Bronchial epithelial cell (primary cell): ENCODE measurements around the gene AKAP1. TPM values are rescaled to one million over a fixed set of nuclear protein-coding genes. Genes with fewer than 3 reads are reported as not detected.

Experiments used
- DNase-seq: peaks from one replicate; pipeline ENCODE4 v3.0.0-alpha.2; 2010; ENCODE audit warnings: low read depth
- FAIRE-seq: peaks from 2 replicates; lab custom pipeline; 2011; peaks lifted over from hg19 to GRCh38; lab: Jason Lieb, UNC
- H3K27me3 ChIP-seq: 2 replicates; pipeline ENCODE4 v1.5.1; 2011; ENCODE audit warnings: low read length; ENCODE audit not compliant: control insufficient read depth, insufficient read depth
- H3K36me3 ChIP-seq: 2 replicates; pipeline ENCODE4 v1.5.1; 2011; ENCODE audit warnings: low read length; ENCODE audit not compliant: control insufficient read depth, insufficient read depth
- H3K4me3 ChIP-seq: 2 replicates; pipeline ENCODE4 v1.5.1; 2011; ENCODE audit warnings: mild to moderate bottlenecking, low read depth, low read length, control low read depth
- CTCF ChIP-seq: IDR thresholded peaks from 2 replicates; pipeline ENCODE4 v1.5.1; 2011; ENCODE audit warnings: mild to moderate bottlenecking, moderate library complexity, low read length, control low read depth, inconsistent platforms; ENCODE audit not compliant: insufficient read depth, severe bottlenecking
- total RNA-seq: library from RNA; depleted of rRNA; stranded (reverse); fragments of >200 nt; gene quantifications from 2 replicates; pipeline ENCODE4 v1.2.1, GENCODE V29; 2014

The AKAP1 gene
- total RNA-seq, 1 donor from 2014 or later, result 30.0 TPM

GRCh38 chr17:57077000-57077399, 8.0 kb upstream of the AKAP1 start:
- Histone ChIP-seq H3K36me3 (no peaks in the 10 kb centered on the region), H3K27me3 (no peaks in the 10 kb centered on the region), H3K4me3 (no peak overlapping the region)
- FAIRE-seq (no peak), DNase-seq (no peak)
- no peak for TF ChIP-seq CTCF

GRCh38 chr17:57078274-57078673, 6.8 kb upstream of the AKAP1 start:
- DNase-seq, result no peak
- no peak overlapping the region for H3K4me3 ChIP-seq
- no peak for TF ChIP-seq CTCF
- no peaks in the 10 kb centered on the region for H3K36me3 ChIP-seq
- no peak for FAIRE-seq
- H3K27me3 ChIP-seq, result no peaks in the 10 kb centered on the region

- FAIRE-seq (no peak), DNase-seq (peak; percentile 39)
- TF ChIP-seq CTCF, result no peak
- Histone ChIP-seq H3K36me3 (no peaks in the 10 kb centered on the region), H3K4me3 (no peak overlapping the region), H3K27me3 (no peaks in the 10 kb centered on the region)
Measured at GRCh38 chr17:57080718-57081117, 4.3 kb upstream of the AKAP1 start.

GRCh38 chr17:57082441-57082840, 2.6 kb upstream of the AKAP1 start:
- FAIRE-seq, result no peak
- DNase-seq, result no peak
- no peak overlapping the region for H3K4me3 ChIP-seq
- no peak for TF ChIP-seq CTCF
- no peaks in the 10 kb centered on the region for H3K36me3 ChIP-seq
- no peaks in the 10 kb centered on the region for H3K27me3 ChIP-seq

- peak overlapping the region; percentile 61 for H3K4me3 ChIP-seq
- no peak for TF ChIP-seq CTCF
- FAIRE-seq (no peak), DNase-seq (peak; percentile 47)
- no peaks in the 10 kb centered on the region for H3K27me3 ChIP-seq
- H3K36me3 ChIP-seq, result no peaks in the 10 kb centered on the region
Measured at GRCh38 chr17:57084361-57084801, 665 bp upstream of the AKAP1 start.

- FAIRE-seq, result no peak
- no peaks in the 10 kb centered on the region for H3K27me3 ChIP-seq
- DNase-seq, result no peak
- peak overlapping the region; percentile 76 for H3K4me3 ChIP-seq
- TF ChIP-seq CTCF, result peak; percentile 49
- H3K36me3 ChIP-seq, result no peaks in the 10 kb centered on the region
Measured at GRCh38 chr17:57085448-57086068, 512 bp downstream of the AKAP1 start.
